SK-N-SH treated with all-trans-retinoic acid at 6 μM for 48 hours (cell line): ENCODE data around the gene AMN.

ENCODE experiments used
- ISL1 ChIP-seq: fragments of 250-450 bp; sonication (Bioruptor Pico); IDR thresholded peaks from 2 replicates; pipeline ENCODE4 v2.1.2; 2022; ENCODE audit warnings: mild to moderate bottlenecking, moderate library complexity
- RARB ChIP-seq: fragments of 250-450 bp; sonication (Bioruptor Pico); IDR thresholded peaks from 2 replicates; pipeline ENCODE4 v1.8.0; 2021; ENCODE audit warnings: mild to moderate bottlenecking, moderate library complexity
- TF ChIP-seq, protein P1 (sequence below): fragments of 250-450 bp; sonication (Bioruptor Pico); IDR thresholded peaks from 2 replicates; pipeline ENCODE4 v1.5.0; 2020; ENCODE audit warnings: mild to moderate bottlenecking, moderate library complexity

DNA sequence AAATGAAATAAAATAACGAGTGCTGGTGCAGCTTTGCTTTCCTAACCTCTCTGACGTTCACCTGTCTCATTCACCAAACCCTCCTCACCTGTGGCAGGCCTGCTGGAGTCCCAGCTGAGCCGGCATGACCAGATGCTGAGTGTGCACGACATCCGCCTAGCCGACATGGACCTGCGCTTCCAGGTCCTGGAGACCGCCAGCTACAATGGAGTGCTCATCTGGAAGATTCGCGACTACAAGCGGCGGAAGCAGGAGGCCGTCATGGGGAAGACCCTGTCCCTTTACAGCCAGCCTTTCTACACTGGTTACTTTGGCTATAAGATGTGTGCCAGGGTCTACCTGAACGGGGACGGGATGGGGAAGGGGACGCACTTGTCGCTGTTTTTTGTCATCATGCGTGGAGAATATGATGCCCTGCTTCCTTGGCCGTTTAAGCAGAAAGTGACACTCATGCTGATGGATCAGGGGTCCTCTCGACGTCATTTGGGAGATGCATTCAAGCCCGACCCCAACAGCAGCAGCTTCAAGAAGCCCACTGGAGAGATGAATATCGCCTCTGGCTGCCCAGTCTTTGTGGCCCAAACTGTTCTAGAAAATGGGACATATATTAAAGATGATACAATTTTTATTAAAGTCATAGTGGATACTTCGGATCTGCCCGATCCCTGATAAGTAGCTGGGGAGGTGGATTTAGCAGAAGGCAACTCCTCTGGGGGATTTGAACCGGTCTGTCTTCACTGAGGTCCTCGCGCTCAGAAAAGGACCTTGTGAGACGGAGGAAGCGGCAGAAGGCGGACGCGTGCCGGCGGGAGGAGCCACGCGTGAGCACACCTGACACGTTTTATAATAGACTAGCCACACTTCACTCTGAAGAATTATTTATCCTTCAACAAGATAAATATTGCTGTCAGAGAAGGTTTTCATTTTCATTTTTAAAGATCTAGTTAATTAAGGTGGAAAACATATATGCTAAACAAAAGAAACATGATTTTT, 17.1 kb upstream of the AMN start:
- TF ChIP-seq RARB (CRISPR knock-in tag) (no peak), ISL1 (CRISPR knock-in tag) (no peak)
- TF ChIP-seq, protein P1, sequence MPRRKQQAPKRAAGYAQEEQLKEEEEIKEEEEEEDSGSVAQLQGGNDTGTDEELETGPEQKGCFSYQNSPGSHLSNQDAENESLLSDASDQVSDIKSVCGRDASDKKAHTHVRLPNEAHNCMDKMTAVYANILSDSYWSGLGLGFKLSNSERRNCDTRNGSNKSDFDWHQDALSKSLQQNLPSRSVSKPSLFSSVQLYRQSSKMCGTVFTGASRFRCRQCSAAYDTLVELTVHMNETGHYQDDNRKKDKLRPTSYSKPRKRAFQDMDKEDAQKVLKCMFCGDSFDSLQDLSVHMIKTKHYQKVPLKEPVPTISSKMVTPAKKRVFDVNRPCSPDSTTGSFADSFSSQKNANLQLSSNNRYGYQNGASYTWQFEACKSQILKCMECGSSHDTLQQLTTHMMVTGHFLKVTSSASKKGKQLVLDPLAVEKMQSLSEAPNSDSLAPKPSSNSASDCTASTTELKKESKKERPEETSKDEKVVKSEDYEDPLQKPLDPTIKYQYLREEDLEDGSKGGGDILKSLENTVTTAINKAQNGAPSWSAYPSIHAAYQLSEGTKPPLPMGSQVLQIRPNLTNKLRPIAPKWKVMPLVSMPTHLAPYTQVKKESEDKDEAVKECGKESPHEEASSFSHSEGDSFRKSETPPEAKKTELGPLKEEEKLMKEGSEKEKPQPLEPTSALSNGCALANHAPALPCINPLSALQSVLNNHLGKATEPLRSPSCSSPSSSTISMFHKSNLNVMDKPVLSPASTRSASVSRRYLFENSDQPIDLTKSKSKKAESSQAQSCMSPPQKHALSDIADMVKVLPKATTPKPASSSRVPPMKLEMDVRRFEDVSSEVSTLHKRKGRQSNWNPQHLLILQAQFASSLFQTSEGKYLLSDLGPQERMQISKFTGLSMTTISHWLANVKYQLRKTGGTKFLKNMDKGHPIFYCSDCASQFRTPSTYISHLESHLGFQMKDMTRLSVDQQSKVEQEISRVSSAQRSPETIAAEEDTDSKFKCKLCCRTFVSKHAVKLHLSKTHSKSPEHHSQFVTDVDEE (CRISPR knock-in tag), result no peak
